BLaER1 treated with 17β-estradiol and CSF1 and Interleukin-3, amounts not matched to agents 10 nM and 100 nM (cell line): Measurements from ENCODE around the gene MORC2.

ENCODE experiments used
- H3K27ac ChIP-seq, 11 experiments: shearing (Covaris generic); formaldehyde crosslinking; 2 replicates each; pipeline ENCODE4 v1.8.1; 2022
- H3K27me3 ChIP-seq, 11 experiments: shearing (Covaris generic); formaldehyde crosslinking; 2 replicates each; pipeline ENCODE4 v1.8.1; 2022
- H3K36me3 ChIP-seq, 11 experiments: shearing (Covaris generic); formaldehyde crosslinking; 2 replicates each; pipeline ENCODE4 v1.8.1; 2022
- H3K4me1 ChIP-seq, 10 experiments: shearing (Covaris generic); formaldehyde crosslinking; 2 replicates each; pipeline ENCODE4 v1.8.1; 2022
- H3K4me2 ChIP-seq, 11 experiments: shearing (Covaris generic); formaldehyde crosslinking; 2 replicates each; pipeline ENCODE4 v1.8.1; 2022
- H3K4me3 ChIP-seq, 10 experiments: shearing (Covaris generic); formaldehyde crosslinking; 2 replicates each; pipeline ENCODE4 v1.8.1; 2022
- H3K9ac ChIP-seq, 11 experiments: shearing (Covaris generic); formaldehyde crosslinking; 2 replicates each; pipeline ENCODE4 v1.8.1; 2022
- H3K9me3 ChIP-seq, 11 experiments: shearing (Covaris generic); formaldehyde crosslinking; replicated peaks in 1 of 11; 2 replicates each; pipeline ENCODE4 v1.8.1; 2022
- H4K20me1 ChIP-seq, 11 experiments: shearing (Covaris generic); formaldehyde crosslinking; 2 replicates each; pipeline ENCODE4 v1.8.1; 2022
- Cebpa-rat ChIP-seq, 11 experiments: shearing (Covaris generic); IDR thresholded peaks; 2 replicates each; pipeline ENCODE4 v1.8.1; 2022

The MORC2 gene

DNA sequence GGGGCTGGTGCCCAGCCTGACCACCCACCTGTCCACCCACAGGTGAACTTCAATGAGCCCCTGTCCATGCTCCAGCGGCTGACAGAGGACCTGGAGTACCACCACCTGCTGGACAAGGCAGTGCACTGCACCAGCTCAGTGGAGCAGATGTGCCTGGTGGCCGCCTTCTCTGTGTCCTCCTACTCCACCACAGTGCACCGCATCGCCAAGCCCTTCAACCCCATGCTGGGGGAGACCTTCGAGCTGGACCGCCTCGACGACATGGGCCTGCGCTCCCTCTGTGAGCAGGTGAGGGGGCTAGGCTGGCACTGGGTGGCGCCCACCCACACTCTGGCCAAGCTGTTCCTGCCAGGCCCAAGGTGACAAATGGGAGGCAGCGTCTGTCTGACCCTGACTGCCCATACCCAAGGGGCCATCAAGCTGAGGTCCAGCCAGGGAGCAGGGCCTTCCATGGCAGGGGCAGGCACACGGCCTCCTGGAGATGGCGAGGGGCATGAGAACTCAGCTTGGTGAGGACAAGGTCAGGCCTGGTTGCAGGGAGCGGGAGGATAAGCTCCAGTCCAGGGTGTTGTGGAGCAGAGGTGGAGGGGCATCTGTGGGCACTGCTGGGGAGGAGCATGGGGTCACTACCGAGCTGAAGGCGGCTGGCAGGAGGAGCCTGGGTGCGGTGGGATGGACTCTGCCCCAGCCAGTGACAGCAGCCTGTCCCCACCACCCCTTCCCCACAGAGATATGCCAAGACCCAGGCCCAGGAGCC, 77.7 kb downstream of the MORC2 start:
- Histone ChIP-seq H3K9me3 (no peaks in the 10 kb centered on the region), H3K4me2 (peak overlapping the region in 8 of 11 experiments; percentile 35 to 68 (median 60); a peak in 13 of 22 replicates), H3K27ac (0 out of 22 replicates have a peak overlapping the region, but pooled peaks of 1 of the 11 experiments have one; percentile 31), H3K4me3 (no peak overlapping the region), H3K27me3 (no peaks in the 10 kb centered on the region), H4K20me1 (no peaks in the 10 kb centered on the region), H3K36me3 (peaks cover 0 to 8% (median 0%) of the 10 kb centered on the region in 11 experiments; a peak in 2 of 22 replicates), H3K9ac (no peak overlapping the region), H3K4me1 (peaks cover 0 to 42% (median 32%) of the 10 kb centered on the region in 10 experiments; a peak in 17 of 20 replicates)
- TF ChIP-seq Cebpa-rat (IDR thresholded peaks at IDR 0.05), result no peak

DNA sequence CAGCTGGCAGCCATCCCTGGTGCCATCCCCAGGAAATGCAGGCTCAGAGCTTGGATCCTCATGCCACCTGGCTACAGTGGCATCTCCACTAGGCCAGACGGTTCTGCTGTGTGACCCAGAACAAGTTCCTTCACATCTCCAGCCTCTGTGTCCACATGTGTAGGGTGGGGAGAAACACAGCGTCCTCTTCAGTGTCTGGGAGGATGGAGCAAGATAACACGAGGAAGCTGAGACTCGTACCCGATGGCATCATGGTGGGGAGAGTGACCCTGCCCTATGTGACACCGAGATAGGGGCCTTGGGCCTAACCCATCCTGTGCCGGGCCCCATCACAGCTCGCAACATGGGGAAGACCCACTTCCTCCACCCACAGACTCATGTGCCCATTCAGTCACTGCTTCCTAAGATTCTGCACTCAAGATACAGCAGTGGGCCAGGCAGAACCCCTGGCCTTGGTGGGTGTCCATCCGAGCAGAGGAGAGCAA, 78.5 kb downstream of the MORC2 start:
- peaks cover 0 to 8% (median 0%) of the 10 kb centered on the region in 11 experiments; a peak in 2 of 22 replicates for H3K36me3 ChIP-seq
- no peak for TF ChIP-seq Cebpa-rat (IDR thresholded peaks at IDR 0.05)
- no peak overlapping the region for H3K4me2 ChIP-seq

DNA sequence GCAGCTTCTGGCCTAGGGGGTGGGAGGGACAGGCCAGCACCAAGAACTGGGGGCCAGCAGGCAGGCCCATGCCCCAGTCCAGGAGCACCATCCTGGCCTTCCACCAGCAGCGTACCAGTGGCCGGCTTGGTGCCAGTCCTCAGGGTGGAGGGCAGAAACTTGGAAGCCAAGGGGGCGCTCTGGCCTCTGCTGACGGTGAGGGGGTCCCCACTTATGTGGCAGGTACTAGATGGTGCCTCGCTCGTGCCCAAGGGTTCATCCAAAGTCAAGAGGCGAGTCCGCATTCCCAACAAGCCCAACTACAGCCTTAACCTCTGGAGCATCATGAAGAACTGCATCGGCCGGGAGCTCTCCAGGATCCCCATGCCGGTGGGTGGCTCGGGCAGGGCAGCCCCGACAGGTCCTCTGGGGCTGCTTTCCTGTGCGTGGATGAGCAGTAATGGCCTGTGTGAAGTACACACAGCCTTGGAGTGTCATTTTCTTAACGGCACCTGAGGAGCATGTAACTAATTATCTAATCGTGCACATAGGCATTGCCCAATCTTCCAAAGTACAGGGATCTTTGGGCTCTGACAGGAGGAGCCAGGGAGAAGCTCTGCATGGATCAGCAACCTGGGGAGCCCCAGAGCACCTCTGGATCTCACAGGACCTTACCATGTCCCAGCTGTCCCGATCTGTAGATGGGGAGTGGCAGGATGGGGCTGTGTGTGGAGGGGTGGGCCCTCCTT, 79.1 kb downstream of the MORC2 start:
- Histone ChIP-seq H3K9me3 (no peaks in the 10 kb centered on the region), H3K4me3 (no peak overlapping the region), H3K36me3 (peaks cover 0 to 8% (median 0%) of the 10 kb centered on the region in 11 experiments; a peak in 2 of 22 replicates), H3K4me2 (no peak overlapping the region), H3K27me3 (no peaks in the 10 kb centered on the region), H3K9ac (no peak overlapping the region), H4K20me1 (no peaks in the 10 kb centered on the region), H3K4me1 (peaks cover 0 to 51% (median 39%) of the 10 kb centered on the region in 10 experiments; a peak in 17 of 20 replicates), H3K27ac (no peak overlapping the region)
- TF ChIP-seq Cebpa-rat (IDR thresholded peaks at IDR 0.05), result no peak

More for the DNA sequence above, 78.5 kb downstream of the MORC2 start:
- H3K4me1 ChIP-seq, result peaks cover 0 to 45% (median 33%) of the 10 kb centered on the region in 10 experiments; a peak in 17 of 20 replicates
- H3K27me3 ChIP-seq, result no peaks in the 10 kb centered on the region
- no peaks in the 10 kb centered on the region for H4K20me1 ChIP-seq
- no peak overlapping the region for H3K4me3 ChIP-seq
- H3K9me3 ChIP-seq, result no peaks in the 10 kb centered on the region
- no peak overlapping the region for H3K9ac ChIP-seq
- H3K27ac ChIP-seq, result no peak overlapping the region

GRCh38 chr22:30887861-30888260, 80.7 kb downstream of the MORC2 start:
- H3K9me3 ChIP-seq, result no peaks in the 10 kb centered on the region
- no peak overlapping the region for H3K4me3 ChIP-seq
- H3K36me3 ChIP-seq, result peaks cover 0 to 8% (median 0%) of the 10 kb centered on the region in 11 experiments; a peak in 2 of 22 replicates
- no peak for TF ChIP-seq Cebpa-rat (IDR thresholded peaks at IDR 0.05)
- no peaks in the 10 kb centered on the region for H4K20me1 ChIP-seq
- no peak overlapping the region for H3K9ac ChIP-seq
- peaks cover 0 to 47% (median 30%) of the 10 kb centered on the region in 10 experiments; a peak in 17 of 20 replicates for H3K4me1 ChIP-seq
- H3K27me3 ChIP-seq, result no peaks in the 10 kb centered on the region
- no peak overlapping the region for H3K4me2 ChIP-seq
- no peak overlapping the region for H3K27ac ChIP-seq

DNA sequence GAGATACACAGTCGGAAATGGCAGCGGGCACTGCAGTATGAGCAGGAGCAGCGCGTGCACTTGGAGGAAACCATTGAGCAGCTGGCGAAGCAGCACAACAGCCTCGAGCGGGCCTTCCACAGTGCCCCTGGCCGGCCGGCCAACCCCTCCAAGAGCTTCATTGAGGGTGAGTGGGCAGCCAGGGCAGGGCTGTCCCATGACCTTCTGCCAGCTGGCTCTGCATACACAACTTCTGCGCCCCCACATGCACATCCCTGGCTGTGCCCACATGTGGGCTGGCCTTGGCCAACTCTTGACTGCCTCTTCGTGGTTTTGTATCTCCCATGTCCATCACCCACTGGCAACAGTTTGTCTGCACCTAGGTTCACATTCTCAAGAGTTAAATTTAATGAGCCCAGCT, 81.1 kb downstream of the MORC2 start:
- Histone ChIP-seq H3K4me2 (no peak overlapping the region), H3K27me3 (no peaks in the 10 kb centered on the region), H3K4me1 (peaks cover 0 to 44% (median 27%) of the 10 kb centered on the region in 10 experiments; a peak in 17 of 20 replicates), H3K4me3 (no peak overlapping the region), H3K9me3 (no peaks in the 10 kb centered on the region), H3K36me3 (peaks cover 0 to 8% (median 0%) of the 10 kb centered on the region in 11 experiments; a peak in 2 of 22 replicates), H3K27ac (no peak overlapping the region), H4K20me1 (no peaks in the 10 kb centered on the region), H3K9ac (no peak overlapping the region)
- no peak for TF ChIP-seq Cebpa-rat (IDR thresholded peaks at IDR 0.05)

GRCh38 chr22:30885591-30885990, 83.0 kb downstream of the MORC2 start:
- Histone ChIP-seq H3K27ac (no peak overlapping the region), H3K27me3 (no peaks in the 10 kb centered on the region), H3K4me3 (no peak overlapping the region), H3K36me3 (peaks cover 0 to 8% (median 0%) of the 10 kb centered on the region in 11 experiments; a peak in 2 of 22 replicates), H3K9ac (no peak overlapping the region), H3K9me3 (no peaks in the 10 kb centered on the region), H3K4me1 (peaks cover 0 to 41% (median 22%) of the 10 kb centered on the region in 10 experiments; a peak in 13 of 20 replicates), H4K20me1 (peaks cover 0 to 4% (median 0%) of the 10 kb centered on the region in 11 experiments; a peak in 1 of 22 replicates), H3K4me2 (0 out of 22 replicates have a peak overlapping the region, but pooled peaks of 1 of the 11 experiments have one; percentile 18)
- TF ChIP-seq Cebpa-rat (IDR thresholded peaks at IDR 0.05), result no peak

DNA sequence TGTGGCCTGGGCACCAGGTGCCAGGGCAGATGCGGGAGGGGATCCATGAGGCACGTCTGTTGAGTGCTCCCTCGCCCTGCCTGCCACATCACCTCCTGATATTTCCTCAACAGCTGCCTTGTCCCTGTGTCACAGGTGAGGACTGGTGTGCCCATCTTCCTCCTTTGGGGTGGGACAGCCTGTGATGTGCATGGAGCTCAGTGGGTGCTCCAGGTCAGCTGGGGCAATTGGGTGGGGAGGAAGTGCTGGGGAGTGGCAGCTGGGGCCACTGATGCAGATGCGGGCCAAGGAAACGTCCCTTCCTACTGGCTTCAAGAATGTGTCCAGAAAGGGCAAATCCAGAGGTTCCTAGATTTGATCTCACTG, 83.6 kb downstream of the MORC2 start:
- Histone ChIP-seq H4K20me1 (peaks cover 0 to 7% (median 0%) of the 10 kb centered on the region in 11 experiments; a peak in 1 of 22 replicates), H3K36me3 (peaks cover 0 to 8% (median 0%) of the 10 kb centered on the region in 11 experiments; a peak in 2 of 22 replicates), H3K27ac (no peak overlapping the region), H3K9ac (no peak overlapping the region), H3K9me3 (no peaks in the 10 kb centered on the region), H3K4me1 (peaks cover 0 to 44% (median 28%) of the 10 kb centered on the region in 10 experiments; a peak in 14 of 20 replicates), H3K4me2 (peak overlapping the region in 4 of 11 experiments; percentile 10 to 21 (median 18); a peak in 4 of 22 replicates), H3K27me3 (no peaks in the 10 kb centered on the region), H3K4me3 (no peak overlapping the region)
- no peak for TF ChIP-seq Cebpa-rat (IDR thresholded peaks at IDR 0.05)

GRCh38 chr22:30884211-30885000, 84.2 kb downstream of the MORC2 start:
- Histone ChIP-seq H3K4me2 (peak overlapping the region in 4 of 11 experiments; percentile 10 to 21 (median 18); a peak in 5 of 22 replicates), H4K20me1 (peaks cover 0 to 7% (median 0%) of the 10 kb centered on the region in 11 experiments; a peak in 1 of 22 replicates), H3K36me3 (peaks cover 0 to 4% (median 0%) of the 10 kb centered on the region in 11 experiments; a peak in 2 of 22 replicates), H3K9me3 (no peaks in the 10 kb centered on the region), H3K4me3 (no peak overlapping the region), H3K27me3 (no peaks in the 10 kb centered on the region), H3K27ac (no peak overlapping the region; a peak in 1 of 22 replicates), H3K9ac (no peak overlapping the region), H3K4me1 (peaks cover 0 to 50% (median 34%) of the 10 kb centered on the region in 10 experiments; a peak in 18 of 20 replicates)
- TF ChIP-seq Cebpa-rat (IDR thresholded peaks at IDR 0.05), result no peak
